ENCODE measurements around the gene STK32B. TPM values are rescaled to one million over a fixed set of nuclear protein-coding genes. Genes with fewer than 3 reads are reported as not detected.

STK32B gene
- total RNA-seq, 1 donor = 5.3 TPM

GRCh38 chr4:5412751-5413150, 361.5 kb downstream of the STK32B start:
- DNase-seq (ENCODE audit: low read depth) = no peak
- H3K4me3 ChIP-seq (ENCODE audit: low read depth, low read length) = no peak overlapping the region
- no peak for TF ChIP-seq CTCF (IDR thresholded peaks at IDR 0.05; ENCODE audit: insufficient read depth, low read length)

GRCh38 chr4:5416637-5417036, 365.4 kb downstream of the STK32B start:
- TF ChIP-seq CTCF (IDR thresholded peaks at IDR 0.05; ENCODE audit: insufficient read depth, low read length) = no peak
- no peak for DNase-seq (ENCODE audit: low read depth)

GRCh38 chr4:5420266-5420665, 369.0 kb downstream of the STK32B start:
- TF ChIP-seq CTCF (IDR thresholded peaks at IDR 0.05; ENCODE audit: insufficient read depth, low read length) = no peak
- DNase-seq (ENCODE audit: low read depth) = no peak

More at GRCh38 chr4:5416637-5417036, 365.4 kb downstream of the STK32B start:
- H3K4me3 ChIP-seq (ENCODE audit: low read depth, low read length) = no peak overlapping the region

GRCh38 chr4:5421416-5421815, 370.1 kb downstream of the STK32B start:
- TF ChIP-seq CTCF (IDR thresholded peaks at IDR 0.05; ENCODE audit: insufficient read depth, low read length) = no peak
- DNase-seq (ENCODE audit: low read depth) = no peak
- no peak overlapping the region for H3K4me3 ChIP-seq (ENCODE audit: low read depth, low read length)

More at GRCh38 chr4:5420266-5420665, 369.0 kb downstream of the STK32B start:
- H3K4me3 ChIP-seq (ENCODE audit: low read depth, low read length) = no peak overlapping the region

GRCh38 chr4:5422195-5422594, 370.9 kb downstream of the STK32B start:
- H3K4me3 ChIP-seq (ENCODE audit: low read depth, low read length) = no peak overlapping the region
- TF ChIP-seq CTCF (IDR thresholded peaks at IDR 0.05; ENCODE audit: insufficient read depth, low read length) = no peak

GRCh38 chr4:5423670-5424069, 372.4 kb downstream of the STK32B start:
- no peak overlapping the region for H3K4me3 ChIP-seq (ENCODE audit: low read depth, low read length)
- TF ChIP-seq CTCF (IDR thresholded peaks at IDR 0.05; ENCODE audit: insufficient read depth, low read length) = no peak
- DNase-seq (ENCODE audit: low read depth) = no peak

More at GRCh38 chr4:5422195-5422594, 370.9 kb downstream of the STK32B start:
- DNase-seq (ENCODE audit: low read depth) = no peak

- no peak for DNase-seq (ENCODE audit: low read depth)
- H3K4me3 ChIP-seq (ENCODE audit: low read depth, low read length) = no peak overlapping the region
- TF ChIP-seq CTCF (IDR thresholded peaks at IDR 0.05; ENCODE audit: insufficient read depth, low read length) = no peak
These were observed 372.9 kb downstream of the STK32B start for GRCh38 chr4:5424211-5424610.

All from fibroblast of the aortic adventitia (primary cell).